HG02798 (cell line): Measurements from ENCODE around the gene MAPKAPK2.

Source experiments
- ATAC-seq: cut with Tn5 transposase; IDR thresholded peaks from one replicate; pipeline ENCODE4 v1.9.1; 2021; ENCODE audit warnings: mild to moderate bottlenecking; ENCODE audit not compliant: unreplicated experiment, poor library complexity

The MAPKAPK2 gene

DNA sequence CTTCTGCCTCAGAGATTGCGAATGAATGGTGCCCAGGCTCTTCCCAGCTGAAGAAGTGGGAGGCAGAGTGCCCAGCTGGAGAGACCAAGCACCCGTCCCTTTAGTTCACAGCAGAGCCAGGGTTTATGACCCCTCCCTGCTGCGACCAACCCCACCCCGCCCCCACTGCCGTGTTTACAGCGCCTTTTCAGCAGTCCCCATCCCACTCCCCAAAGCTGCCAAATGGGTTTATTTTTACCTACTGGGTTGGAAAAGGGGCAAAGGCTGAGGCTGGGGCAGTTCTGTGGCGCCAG is 25.8 kb upstream of the MAPKAPK2 start:
- ATAC-seq, result no peak

GRCh38 chr1:206660136-206660535 is 24.6 kb upstream of the MAPKAPK2 start:
- no peak for ATAC-seq

GRCh38 chr1:206661161-206661820 is 23.4 kb upstream of the MAPKAPK2 start:
- no peak for ATAC-seq

DNA sequence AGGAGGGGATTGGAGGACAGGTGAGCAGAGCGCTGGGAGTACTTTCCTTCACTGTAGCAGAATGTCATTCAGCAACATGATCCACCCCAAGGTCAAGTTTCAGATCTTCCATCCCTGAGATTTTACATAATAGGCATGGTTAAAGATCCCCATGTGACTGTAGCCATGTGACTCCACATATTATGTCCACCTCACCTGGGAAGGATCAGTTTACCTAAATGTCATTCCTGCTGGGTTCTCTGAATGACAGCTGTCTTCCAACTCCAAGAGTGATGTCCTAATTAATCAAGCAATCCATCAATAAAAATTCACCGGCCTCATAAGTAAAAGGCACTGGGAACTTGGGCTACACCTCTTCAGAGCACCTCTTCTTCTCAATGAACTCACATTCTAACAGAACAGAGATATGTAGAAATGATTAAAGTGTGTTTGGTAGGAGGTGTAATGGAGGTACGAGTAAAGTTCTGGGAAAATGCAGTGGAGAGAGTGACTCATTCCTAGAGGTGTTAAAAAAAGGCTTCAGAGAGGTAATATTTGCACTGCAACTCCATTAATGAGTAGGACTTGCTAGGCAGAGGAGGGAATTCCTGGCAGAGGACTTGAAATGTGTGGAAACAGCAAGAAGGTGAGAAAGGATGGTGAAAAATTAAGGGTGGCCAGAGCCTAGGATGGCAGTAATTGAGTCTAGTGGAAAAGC is 22.2 kb upstream of the MAPKAPK2 start:
- no peak for ATAC-seq

DNA sequence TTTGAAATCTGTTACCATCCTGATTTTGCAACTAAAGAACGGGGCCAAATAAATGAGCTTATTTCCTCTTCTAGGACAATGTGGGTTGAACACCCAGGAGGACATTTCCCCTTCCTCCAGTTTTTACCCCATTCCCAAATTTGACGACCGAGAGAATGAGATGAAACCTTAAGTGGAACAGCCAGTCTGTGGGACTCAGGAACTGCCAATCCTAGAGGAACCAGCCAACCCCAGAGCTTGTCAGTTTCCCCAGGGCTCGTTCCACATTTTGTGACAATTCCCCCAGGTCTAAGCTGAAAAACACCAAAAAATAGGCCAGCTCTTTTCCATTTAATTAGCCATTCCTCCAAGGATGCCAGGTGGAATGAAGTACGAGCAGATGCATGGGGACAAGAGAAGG is 21.3 kb upstream of the MAPKAPK2 start:
- no peak for ATAC-seq

GRCh38 chr1:206663832-206664652 is 20.7 kb upstream of the MAPKAPK2 start:
- peak; percentile 61 for ATAC-seq

DNA sequence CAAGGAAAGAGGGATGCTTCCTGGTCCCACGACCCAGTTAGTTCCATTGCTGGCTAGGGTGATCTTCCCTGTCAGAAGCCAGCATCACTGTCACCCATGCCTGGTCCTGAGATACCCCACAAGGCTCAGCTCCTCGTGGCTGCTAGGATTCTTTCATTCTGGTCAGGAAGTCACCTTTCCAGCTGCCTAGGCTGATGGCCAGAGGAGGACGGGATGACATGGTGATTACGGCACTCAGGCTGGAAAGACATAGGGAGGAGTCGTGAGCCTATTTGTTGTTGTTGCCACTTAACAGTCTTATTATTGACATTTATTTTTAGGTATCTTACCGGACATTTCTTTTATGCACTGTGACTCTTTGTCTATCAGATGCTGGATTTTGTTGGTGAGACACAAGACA is 20.0 kb upstream of the MAPKAPK2 start:
- ATAC-seq, result no peak

DNA sequence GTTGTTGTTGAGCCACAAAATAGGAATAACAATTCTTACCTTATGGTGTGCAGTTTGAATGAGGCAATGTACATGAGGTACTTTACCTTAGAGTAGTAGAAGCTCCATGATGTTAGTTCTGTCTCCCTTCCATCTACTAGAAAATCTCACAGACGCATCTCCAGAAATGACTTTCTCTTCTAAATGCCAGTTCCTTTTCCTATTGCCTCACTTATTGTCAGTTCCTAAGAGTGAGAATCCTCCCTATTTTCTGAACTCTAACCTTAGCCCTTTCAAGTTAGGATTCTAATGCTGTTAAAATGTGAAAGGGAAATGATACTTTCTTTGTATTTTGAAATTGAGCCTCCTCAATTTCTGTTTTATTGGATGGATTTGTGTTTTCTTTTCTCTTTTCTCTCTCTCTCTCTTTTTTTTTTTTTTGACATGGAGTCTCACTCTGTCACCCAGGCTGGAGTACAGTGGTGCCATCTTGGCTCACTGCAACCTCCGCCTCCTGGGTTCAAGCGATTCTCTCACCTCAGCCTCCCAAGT is 18.6 kb upstream of the MAPKAPK2 start:
- ATAC-seq, result no peak

DNA sequence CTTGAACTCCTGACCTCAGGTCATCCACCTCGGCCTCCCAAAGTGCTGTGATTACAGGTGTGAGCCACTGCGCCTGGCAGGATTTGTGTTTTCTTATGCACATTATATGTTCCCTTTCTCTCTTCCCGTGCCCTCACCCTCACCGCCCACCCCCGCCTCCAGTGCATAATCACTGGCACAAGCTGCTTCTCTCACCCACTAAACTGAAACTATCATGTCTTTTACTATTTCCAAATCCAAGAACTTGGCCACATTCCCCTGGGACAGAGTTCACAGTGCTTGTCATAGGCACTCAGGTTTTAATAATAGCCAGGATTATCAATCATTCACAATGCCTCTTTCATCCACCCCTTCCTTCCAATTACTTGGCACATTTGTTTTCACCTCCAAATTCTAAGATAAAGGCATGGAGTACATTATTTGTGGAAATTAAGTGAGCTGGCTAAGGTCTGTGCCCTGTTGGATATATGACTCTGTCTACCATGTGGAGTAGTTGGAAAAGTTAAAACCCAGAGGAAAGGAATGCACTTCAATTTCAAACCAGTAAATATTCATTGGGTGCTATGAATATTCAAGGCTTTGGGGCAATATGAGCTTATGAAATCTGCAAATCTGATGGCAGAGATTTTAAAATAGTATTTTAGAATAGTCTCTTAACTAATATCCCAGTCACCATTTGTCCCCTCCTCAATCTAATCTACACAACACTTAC is 17.6 kb upstream of the MAPKAPK2 start:
- ATAC-seq, result no peak

- ATAC-seq, result no peak
Observed at GRCh38 chr1:206668351-206668750, 16.4 kb upstream of the MAPKAPK2 start.

GRCh38 chr1:206668874-206669410 is 15.8 kb upstream of the MAPKAPK2 start:
- no peak for ATAC-seq

DNA sequence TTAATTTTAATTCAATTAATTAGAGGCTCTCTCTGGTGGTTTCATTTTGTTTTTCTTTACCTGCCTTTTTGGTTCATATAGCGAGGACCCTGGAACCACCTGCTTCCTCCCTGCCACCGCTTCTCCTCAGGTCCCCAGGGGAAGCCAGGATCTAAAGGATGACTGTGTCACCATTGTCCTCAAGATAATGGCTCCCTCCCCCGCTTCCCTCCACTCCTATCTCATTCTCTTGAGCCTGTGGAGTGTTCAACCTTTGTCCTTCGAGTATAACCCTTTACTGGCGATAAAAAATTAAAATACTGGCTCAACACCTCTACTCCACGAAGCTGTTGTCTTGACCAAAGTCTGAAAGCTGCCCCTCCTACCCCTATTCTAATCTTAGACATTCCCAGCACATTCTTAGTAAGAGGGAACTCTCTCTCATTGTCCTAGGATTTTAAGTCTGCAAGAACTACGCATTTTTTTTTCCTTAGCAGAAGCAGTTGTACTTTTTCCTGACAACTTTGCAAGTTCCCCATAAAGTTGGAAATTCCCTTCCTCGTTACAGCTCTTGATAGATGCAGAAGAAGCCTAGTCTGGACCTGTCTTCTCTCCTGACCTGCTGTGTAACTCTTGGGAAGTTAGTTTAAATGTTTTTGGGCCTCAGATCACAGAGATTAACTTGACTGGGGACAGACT is 12.6 kb upstream of the MAPKAPK2 start:
- ATAC-seq, result no peak

DNA sequence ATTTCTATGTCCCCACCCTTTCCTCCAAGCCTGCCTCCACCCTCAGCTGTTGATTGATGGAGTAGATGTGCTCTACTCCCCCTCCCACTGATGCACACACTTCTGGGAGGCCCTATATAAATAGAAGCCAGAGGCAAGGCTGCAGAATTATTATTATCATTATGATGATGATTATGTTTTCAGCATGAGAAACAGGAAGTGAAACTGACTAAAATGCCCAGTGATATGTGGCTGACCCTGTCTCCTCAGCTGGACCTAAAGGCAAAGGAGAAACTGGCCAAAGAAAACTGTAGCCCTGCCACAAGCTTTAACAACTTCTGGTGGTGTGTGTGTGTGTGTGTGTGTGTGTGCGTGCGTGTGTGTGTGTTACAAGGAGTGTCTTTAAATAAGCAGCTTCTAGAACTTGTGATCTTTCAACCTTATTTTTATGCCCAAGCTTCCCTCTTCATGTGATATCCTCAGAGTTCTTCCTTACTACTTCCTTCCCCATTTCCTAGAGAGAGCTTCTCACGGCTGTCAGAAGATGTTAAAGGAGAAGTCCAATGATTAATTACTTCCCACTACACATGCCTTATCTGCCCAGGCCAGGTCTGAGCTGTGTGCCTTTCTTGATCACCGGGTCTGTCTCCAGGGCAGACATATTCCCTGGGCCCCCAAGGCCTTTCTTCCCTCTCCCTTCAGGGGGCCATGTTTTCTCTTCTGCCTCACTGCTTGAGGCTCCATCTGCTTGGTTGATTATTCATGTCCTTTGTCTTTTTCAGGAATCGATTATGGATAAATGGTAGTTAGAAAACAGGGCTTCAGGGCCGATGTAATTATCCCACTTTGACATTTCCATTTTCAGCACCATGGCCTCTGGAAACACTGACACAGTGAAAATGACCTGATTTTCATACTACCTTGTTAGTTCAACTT is 11.6 kb upstream of the MAPKAPK2 start:
- no peak for ATAC-seq

GRCh38 chr1:206674236-206674635 is 10.5 kb upstream of the MAPKAPK2 start:
- ATAC-seq, result no peak

DNA sequence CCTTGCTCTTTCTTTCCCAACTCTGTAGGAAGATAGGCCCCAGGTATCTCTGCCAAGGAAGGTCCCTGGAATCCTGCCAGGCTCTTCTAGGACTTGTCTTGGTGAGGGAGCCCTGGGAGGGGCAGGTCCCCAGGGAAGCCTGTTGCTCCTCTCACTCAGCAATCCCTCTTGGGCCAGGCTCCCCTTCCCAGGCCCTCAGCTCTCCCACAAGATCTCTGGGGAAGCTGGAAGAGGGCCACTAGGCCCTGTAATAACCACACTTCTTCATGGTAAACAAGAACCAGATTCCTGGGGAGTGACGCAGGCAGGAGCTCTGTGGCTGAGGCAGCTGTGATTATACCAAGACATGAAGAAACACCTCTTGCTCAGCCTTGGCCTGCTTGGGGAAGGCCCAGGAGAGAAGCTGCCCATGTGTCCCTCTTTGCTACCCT is 9.9 kb upstream of the MAPKAPK2 start:
- ATAC-seq, result no peak

DNA sequence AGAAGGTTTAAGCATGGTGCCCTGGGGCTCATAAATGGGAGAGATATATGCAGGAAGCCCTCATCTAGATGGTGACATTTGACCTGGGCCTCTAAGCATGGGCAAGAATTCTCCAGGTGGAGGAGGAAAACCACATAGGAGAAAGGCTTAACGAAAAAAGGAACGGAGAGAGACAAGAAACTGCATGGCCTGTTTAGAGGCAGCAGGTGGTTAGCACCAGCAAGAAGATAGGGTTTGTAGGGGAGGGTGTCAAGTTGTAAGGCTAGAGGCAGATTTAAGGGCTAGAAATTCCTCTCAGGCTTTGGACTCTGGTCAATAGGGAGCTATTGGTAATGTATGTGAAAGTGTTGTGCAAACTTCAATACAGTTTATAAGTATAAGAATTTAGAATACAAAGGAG is 8.2 kb upstream of the MAPKAPK2 start:
- no peak for ATAC-seq

- ATAC-seq, result peak; percentile 29
Observed at GRCh38 chr1:206678490-206678889, 6.2 kb upstream of the MAPKAPK2 start.

GRCh38 chr1:206679738-206680211 is 4.9 kb upstream of the MAPKAPK2 start:
- peak; percentile 81 for ATAC-seq

- ATAC-seq, result no peak
Observed at GRCh38 chr1:206680279-206680678, 4.4 kb upstream of the MAPKAPK2 start.
